Measurements from ENCODE around the gene COL27A1.

DNA sequence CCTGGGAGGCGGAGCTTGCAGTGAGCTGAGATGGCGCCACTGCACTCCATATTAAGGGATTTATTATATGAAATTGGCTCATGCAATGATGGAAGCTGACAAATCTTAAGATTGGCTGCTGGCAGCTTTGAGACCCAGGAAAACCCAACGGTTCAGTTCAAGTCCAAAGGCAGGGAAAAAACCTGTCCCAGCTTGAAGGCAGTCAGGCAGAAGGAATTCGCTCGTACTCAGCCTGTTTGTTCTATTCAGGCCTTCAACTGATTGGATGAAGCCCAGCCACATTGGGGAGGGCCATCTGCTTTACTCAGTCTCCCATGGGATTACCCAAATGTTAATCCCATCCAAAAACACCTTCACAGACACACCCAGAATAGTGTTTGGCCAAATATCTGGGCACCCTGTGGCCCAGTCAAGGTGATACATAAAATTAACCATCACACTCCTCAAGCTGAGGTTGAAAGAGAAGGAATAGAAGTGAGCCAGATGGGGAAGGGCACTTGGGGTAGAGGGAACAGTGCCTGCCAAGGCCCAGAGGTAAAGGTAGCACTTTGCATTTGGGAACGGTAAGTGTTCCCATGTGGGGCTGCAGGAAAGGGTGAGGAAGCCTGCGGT lies 159.0 kb downstream of the COL27A1 start:
- TF ChIP-seq, protein P1, sequence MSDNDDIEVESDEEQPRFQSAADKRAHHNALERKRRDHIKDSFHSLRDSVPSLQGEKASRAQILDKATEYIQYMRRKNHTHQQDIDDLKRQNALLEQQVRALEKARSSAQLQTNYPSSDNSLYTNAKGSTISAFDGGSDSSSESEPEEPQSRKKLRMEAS (IDR thresholded peaks at IDR 0.05; ENCODE audit: low read depth, low read length) = no peak
- TF ChIP-seq, protein P2, sequence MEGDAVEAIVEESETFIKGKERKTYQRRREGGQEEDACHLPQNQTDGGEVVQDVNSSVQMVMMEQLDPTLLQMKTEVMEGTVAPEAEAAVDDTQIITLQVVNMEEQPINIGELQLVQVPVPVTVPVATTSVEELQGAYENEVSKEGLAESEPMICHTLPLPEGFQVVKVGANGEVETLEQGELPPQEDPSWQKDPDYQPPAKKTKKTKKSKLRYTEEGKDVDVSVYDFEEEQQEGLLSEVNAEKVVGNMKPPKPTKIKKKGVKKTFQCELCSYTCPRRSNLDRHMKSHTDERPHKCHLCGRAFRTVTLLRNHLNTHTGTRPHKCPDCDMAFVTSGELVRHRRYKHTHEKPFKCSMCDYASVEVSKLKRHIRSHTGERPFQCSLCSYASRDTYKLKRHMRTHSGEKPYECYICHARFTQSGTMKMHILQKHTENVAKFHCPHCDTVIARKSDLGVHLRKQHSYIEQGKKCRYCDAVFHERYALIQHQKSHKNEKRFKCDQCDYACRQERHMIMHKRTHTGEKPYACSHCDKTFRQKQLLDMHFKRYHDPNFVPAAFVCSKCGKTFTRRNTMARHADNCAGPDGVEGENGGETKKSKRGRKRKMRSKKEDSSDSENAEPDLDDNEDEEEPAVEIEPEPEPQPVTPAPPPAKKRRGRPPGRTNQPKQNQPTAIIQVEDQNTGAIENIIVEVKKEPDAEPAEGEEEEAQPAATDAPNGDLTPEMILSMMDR (IDR thresholded peaks at IDR 0.05; ENCODE audit: low read depth, low read length) = no peak
- no peak for TF ChIP-seq POLR2A (IDR thresholded peaks at IDR 0.05; ENCODE audit: extremely low read depth, insufficient read length)

Measured in NB4 (cell line).